OCI-LY7 (cell line): ENCODE results near the gene HES1. TPM values are rescaled to one million over a fixed set of nuclear protein-coding genes. Genes with fewer than 3 reads are reported as not detected.

Source experiments
- BruUV-seq: library from RNA; stranded (reverse); fragments of 400-500 nt; replicated peaks from 2 replicates; lab custom pipeline; 2021; lab: Mats Ljungman, UMichigan
- CTCF ChIA-PET: fragments of 300-600 bp; sonication (Branson Sonifier 250); formaldehyde crosslinking; loops from one replicate; lab custom pipeline; 2022; ENCODE audit warnings: antibody characterized with exemption; ENCODE audit not compliant: unreplicated experiment; lab: Charles Lee
- POLR2A ChIA-PET: fragments of 300-600 bp; sonication (Branson Sonifier 250); formaldehyde crosslinking; loops from one replicate; lab custom pipeline; 2022; ENCODE audit warnings: antibody characterized with exemption; lab: Charles Lee
- DNase-seq: peaks from one replicate; pipeline ENCODE4 v3.0.0-alpha.2; 2015; ENCODE audit warnings: low spot score
- H2AFZ ChIP-seq: fragments of 200-600 bp; sonication (generic), shearing (Covaris generic); 2 replicates; pipeline ENCODE4 v1.6.1; 2014; ENCODE audit warnings: mild to moderate bottlenecking, antibody characterized with exemption, low read length, moderate library complexity
- H3K27ac ChIP-seq: fragments of 200-600 bp; sonication (generic); 2 replicates; pipeline ENCODE4 v1.5.1; 2014; ENCODE audit warnings: mixed run types, low read depth, mild to moderate bottlenecking, moderate library complexity, low read length, inconsistent platforms; ENCODE audit not compliant: poor library complexity, severe bottlenecking
- H3K36me3 ChIP-seq: fragments of 200-600 bp; sonication (generic); 2 replicates; pipeline ENCODE4 v1.6.1; 2014; ENCODE audit warnings: mild to moderate bottlenecking, antibody characterized with exemption, low read length, moderate library complexity, mixed read lengths; ENCODE audit not compliant: insufficient read depth
- H3K4me1 ChIP-seq: fragments of 200-600 bp; sonication (generic); 2 replicates; pipeline ENCODE4 v1.5.1; 2014; ENCODE audit warnings: mild to moderate bottlenecking, low read length; ENCODE audit not compliant: insufficient read depth, poor library complexity, severe bottlenecking
- H3K4me2 ChIP-seq: fragments of 200-600 bp; sonication (generic); 2 replicates; pipeline ENCODE4 v1.6.1; 2014; ENCODE audit warnings: mild to moderate bottlenecking, low read length
- H3K4me3 ChIP-seq: fragments of 200-600 bp; sonication (generic); 2 replicates; pipeline ENCODE4 v1.5.1; 2014; ENCODE audit warnings: mild to moderate bottlenecking, low read depth, low read length; ENCODE audit not compliant: poor library complexity, severe bottlenecking
- H3K79me2 ChIP-seq: fragments of 200-600 bp; sonication (generic); 2 replicates; pipeline ENCODE4 v1.6.1; 2016; ENCODE audit warnings: low read depth, mild to moderate bottlenecking, low read length, moderate library complexity, mixed read lengths; ENCODE audit not compliant: insufficient read depth
- H3K9me2 ChIP-seq: fragments of 200-600 bp; sonication (generic); 2 replicates; pipeline ENCODE4 v1.6.1; 2016; ENCODE audit warnings: mild to moderate bottlenecking, low read length, mixed read lengths; ENCODE audit not compliant: insufficient read depth
- H3K9me3 ChIP-seq: fragments of 200-600 bp; sonication (generic); 2 replicates; pipeline ENCODE4 v1.6.1; 2014; ENCODE audit warnings: mild to moderate bottlenecking, mixed run types, low read length, mixed read lengths
- H4K20me1 ChIP-seq: fragments of 200-600 bp; sonication (generic); 2 replicates; pipeline ENCODE4 v1.6.1; 2014; ENCODE audit warnings: mild to moderate bottlenecking, antibody characterized with exemption, low read length, moderate library complexity, mixed read lengths; ENCODE audit not compliant: insufficient read depth
- EZH2phosphoT487 ChIP-seq: fragments of 200-600 bp; sonication (generic); IDR thresholded peaks from 2 replicates; pipeline ENCODE4 v1.6.1; 2018; ENCODE audit warnings: low read depth, borderline replicate concordance, mild to moderate bottlenecking, mixed run types, antibody characterized with exemption, low read length, moderate library complexity, mixed read lengths
- intact Hi-C: fragments of 100-400 bp; cut with micrococcal nuclease; formaldehyde crosslinking; loops from one replicate; pipeline ENCODE4 v1.10.0; 2022; ENCODE audit not compliant: unreplicated experiment
- total RNA-seq, 2 experiments: library from RNA; depleted of rRNA in 1 of 2; stranded (reverse); fragments of >200 nt in 1 of 2; shearing (Covaris generic) in 1 of 2; gene quantifications; 2 replicates each; pipeline ENCODE4 v1.2.3, GENCODE V29; 2014 to 2022
- TF ChIP-seq, protein P1 (sequence below): fragments of 200-600 bp; sonication (generic); conservative IDR thresholded peaks from 2 replicates; pipeline ENCODE4 v1.5.1; 2014; ENCODE audit warnings: mild to moderate bottlenecking, antibody characterized with exemption, low read length, moderate library complexity, mixed read lengths

Gene HES1
- total RNA-seq, 2 experiments from 2014 or later = 1.1 to 3.0 TPM

DNA sequence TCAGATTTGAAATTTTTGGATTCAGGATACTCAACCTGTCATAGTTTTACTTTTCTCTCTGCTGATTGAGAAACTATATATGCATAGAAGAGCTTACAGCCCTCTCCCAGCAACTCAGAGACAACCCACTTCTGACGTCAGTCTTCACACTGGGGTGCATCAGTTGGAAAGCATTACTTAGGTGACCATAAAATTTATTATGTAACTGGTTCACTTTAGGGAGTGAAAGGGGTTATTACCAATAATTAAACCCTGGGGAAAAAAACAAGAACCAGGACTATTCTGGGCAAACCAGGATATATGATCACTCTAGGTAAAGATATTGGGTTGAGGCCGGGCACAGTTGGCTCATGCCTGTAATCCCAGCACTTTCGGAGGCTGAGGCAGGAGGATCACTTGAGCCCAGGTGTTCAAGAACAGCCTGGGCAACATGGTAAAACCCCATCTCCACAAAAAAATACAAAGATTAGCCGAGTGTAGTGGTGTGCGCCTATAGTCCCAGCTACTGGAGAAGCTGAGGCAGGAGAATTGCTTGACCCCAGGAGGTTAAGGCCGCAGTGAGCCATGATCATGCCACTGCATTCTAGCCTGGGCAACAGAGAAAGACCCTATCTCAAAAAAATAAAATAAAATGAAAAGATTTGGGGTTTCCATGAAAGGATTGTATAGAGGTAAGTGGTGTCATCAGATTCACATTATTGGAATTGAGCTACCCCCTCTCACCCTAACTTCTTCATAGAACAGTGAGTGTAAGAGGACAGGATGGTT, 27.1 kb downstream of the HES1 start:
- H3K4me3 ChIP-seq = no peak overlapping the region
- H3K27ac ChIP-seq = no peak overlapping the region
- TF ChIP-seq, protein P1, sequence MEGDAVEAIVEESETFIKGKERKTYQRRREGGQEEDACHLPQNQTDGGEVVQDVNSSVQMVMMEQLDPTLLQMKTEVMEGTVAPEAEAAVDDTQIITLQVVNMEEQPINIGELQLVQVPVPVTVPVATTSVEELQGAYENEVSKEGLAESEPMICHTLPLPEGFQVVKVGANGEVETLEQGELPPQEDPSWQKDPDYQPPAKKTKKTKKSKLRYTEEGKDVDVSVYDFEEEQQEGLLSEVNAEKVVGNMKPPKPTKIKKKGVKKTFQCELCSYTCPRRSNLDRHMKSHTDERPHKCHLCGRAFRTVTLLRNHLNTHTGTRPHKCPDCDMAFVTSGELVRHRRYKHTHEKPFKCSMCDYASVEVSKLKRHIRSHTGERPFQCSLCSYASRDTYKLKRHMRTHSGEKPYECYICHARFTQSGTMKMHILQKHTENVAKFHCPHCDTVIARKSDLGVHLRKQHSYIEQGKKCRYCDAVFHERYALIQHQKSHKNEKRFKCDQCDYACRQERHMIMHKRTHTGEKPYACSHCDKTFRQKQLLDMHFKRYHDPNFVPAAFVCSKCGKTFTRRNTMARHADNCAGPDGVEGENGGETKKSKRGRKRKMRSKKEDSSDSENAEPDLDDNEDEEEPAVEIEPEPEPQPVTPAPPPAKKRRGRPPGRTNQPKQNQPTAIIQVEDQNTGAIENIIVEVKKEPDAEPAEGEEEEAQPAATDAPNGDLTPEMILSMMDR = no peak
- no peak for TF ChIP-seq EZH2phosphoT487
- H3K4me2 ChIP-seq = no peak overlapping the region
- H3K4me1 ChIP-seq = no peaks in the 10 kb centered on the region
- H4K20me1 ChIP-seq = no peaks in the 10 kb centered on the region
- ChIA-PET POLR2A (interaction anchor here (1.1 to 1.2 kb wide), 2 partner anchors 338 to 397 kb away, joined by 3 read pairs; no protein-coding TSS in a partner anchor), CTCF (no interaction called here)
- intact Hi-C loops = no loop called here
- no peaks in the 10 kb centered on the region for H3K36me3 ChIP-seq
- H3K9me3 ChIP-seq = no peaks in the 10 kb centered on the region
- no peak overlapping the region for H2AFZ ChIP-seq
- H3K9me2 ChIP-seq = no peaks in the 10 kb centered on the region
- DNase-seq = no peak
- BruUV-seq = no TSS peak
- H3K79me2 ChIP-seq = no peaks in the 10 kb centered on the region

DNA sequence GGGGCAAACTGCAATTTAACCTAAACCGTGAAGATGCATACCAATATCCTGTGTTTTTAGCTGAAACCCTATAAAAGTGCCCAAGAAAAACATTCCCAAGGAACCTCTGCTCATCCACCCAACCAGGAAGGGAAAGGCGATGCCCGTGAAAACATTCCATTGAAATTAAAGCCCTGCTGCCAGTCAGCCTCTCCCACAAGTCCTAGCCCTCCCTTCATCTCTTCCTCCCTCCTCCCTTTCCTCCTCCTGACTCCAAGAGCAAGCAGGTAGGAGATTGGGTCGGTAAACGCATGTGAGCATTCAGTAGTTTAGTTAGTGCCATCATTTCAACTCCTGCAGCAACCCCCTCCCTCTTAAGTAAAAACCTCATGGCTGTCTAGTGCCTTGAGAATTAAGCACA, 27.7 kb downstream of the HES1 start:
- Histone ChIP-seq H3K4me2 (no peak overlapping the region), H3K27ac (no peak overlapping the region), H3K9me2 (no peaks in the 10 kb centered on the region), H2AFZ (no peak overlapping the region), H3K4me3 (no peak overlapping the region), H4K20me1 (no peaks in the 10 kb centered on the region), H3K36me3 (no peaks in the 10 kb centered on the region), H3K79me2 (no peaks in the 10 kb centered on the region), H3K4me1 (no peaks in the 10 kb centered on the region), H3K9me3 (no peaks in the 10 kb centered on the region)
- BruUV-seq = no TSS peak
- no peak for DNase-seq
- TF ChIP-seq, protein P1 = no peak
- TF ChIP-seq EZH2phosphoT487 = no peak
- intact Hi-C loops = no loop called here
- CTCF ChIA-PET = no interaction called here
- POLR2A ChIA-PET = interaction anchor here (1.1 to 1.2 kb wide), 2 partner anchors 338 to 397 kb away, joined by 3 read pairs; no protein-coding TSS in a partner anchor

DNA sequence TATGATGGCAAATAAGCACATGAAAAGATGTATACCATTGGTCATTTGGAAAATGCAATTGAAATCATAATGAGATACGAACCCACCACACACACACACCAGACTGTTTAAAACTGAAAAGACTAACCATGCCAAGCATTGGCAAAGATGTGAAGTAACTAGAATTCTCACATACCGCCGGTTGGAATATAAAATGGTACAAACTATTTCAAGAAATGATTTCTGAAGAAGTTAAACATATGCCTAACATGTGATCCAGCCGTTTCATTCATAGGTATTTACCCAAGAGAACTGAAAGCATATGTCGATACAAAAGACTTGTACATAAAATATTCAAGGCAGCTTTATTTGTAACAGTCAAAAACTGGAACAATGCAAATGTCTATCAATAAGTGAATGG, 28.9 kb downstream of the HES1 start:
- H2AFZ ChIP-seq = no peak overlapping the region
- H3K9me3 ChIP-seq = no peaks in the 10 kb centered on the region
- intact Hi-C loops = no loop called here
- BruUV-seq = no TSS peak
- H3K27ac ChIP-seq = no peak overlapping the region
- no peak overlapping the region for H3K4me3 ChIP-seq
- ChIA-PET CTCF (no interaction called here), POLR2A (no interaction called here)
- TF ChIP-seq, protein P1 = no peak
- TF ChIP-seq EZH2phosphoT487 = no peak
- H4K20me1 ChIP-seq = no peaks in the 10 kb centered on the region
- no peaks in the 10 kb centered on the region for H3K4me1 ChIP-seq
- H3K9me2 ChIP-seq = no peaks in the 10 kb centered on the region
- no peaks in the 10 kb centered on the region for H3K36me3 ChIP-seq
- no peak for DNase-seq
- no peak overlapping the region for H3K4me2 ChIP-seq
- H3K79me2 ChIP-seq = no peaks in the 10 kb centered on the region
